NCI-H1048 (cell line): Measurements from ENCODE around the gene FRMD4A.
"Not testable (repeated sequence)": the region's sequence is repeated elsewhere in the genome, so short reads cannot be mapped to it uniquely, and the experiment has no call there.

Experiments
- DNase-seq: peaks from one replicate; lab custom pipeline; 2025; lab: John Stamatoyannopoulos, UW

Gene FRMD4A

GRCh38 chr10:13946209-13946460, 384.6 kb downstream of the FRMD4A start:
- DNase-seq, result no peak

GRCh38 chr10:13945390-13946208, 385.1 kb downstream of the FRMD4A start:
- DNase-seq, result no peak

GRCh38 chr10:13944823-13945222, 385.9 kb downstream of the FRMD4A start:
- no peak for DNase-seq

- DNase-seq, result no peak
These were observed 386.9 kb downstream of the FRMD4A start for GRCh38 chr10:13943735-13944398.

GRCh38 chr10:13942035-13942434, 388.7 kb downstream of the FRMD4A start:
- DNase-seq, result no peak

- no peak for DNase-seq
These were observed 391.3 kb downstream of the FRMD4A start for GRCh38 chr10:13939391-13939790.

- DNase-seq, result no peak
These were observed 391.8 kb downstream of the FRMD4A start for GRCh38 chr10:13938950-13939349.

GRCh38 chr10:13936826-13937225, 393.9 kb downstream of the FRMD4A start:
- no peak for DNase-seq

- DNase-seq, result no peak
These were observed 400.6 kb downstream of the FRMD4A start for GRCh38 chr10:13930120-13930519.

GRCh38 chr10:13928451-13928850, 402.3 kb downstream of the FRMD4A start:
- no peak for DNase-seq

- no peak for DNase-seq
These were observed 404.5 kb downstream of the FRMD4A start for GRCh38 chr10:13925971-13926780.

GRCh38 chr10:13924040-13924725, 406.5 kb downstream of the FRMD4A start:
- DNase-seq, result no peak

- no peak for DNase-seq
These were observed 408.1 kb downstream of the FRMD4A start for GRCh38 chr10:13922586-13922985.

GRCh38 chr10:13921941-13922340, 408.8 kb downstream of the FRMD4A start:
- no peak for DNase-seq

GRCh38 chr10:13921131-13921530, 409.6 kb downstream of the FRMD4A start:
- not testable (repeated sequence) for DNase-seq

- no peak for DNase-seq
These were observed 410.3 kb downstream of the FRMD4A start for GRCh38 chr10:13920465-13920864.

GRCh38 chr10:13920031-13920430, 410.7 kb downstream of the FRMD4A start:
- no peak for DNase-seq

GRCh38 chr10:13917791-13918190, 412.9 kb downstream of the FRMD4A start:
- DNase-seq, result no peak

GRCh38 chr10:13916384-13916947, 414.3 kb downstream of the FRMD4A start:
- no peak for DNase-seq

GRCh38 chr10:13915710-13916109, 415.0 kb downstream of the FRMD4A start:
- no peak for DNase-seq

GRCh38 chr10:13913897-13914296, 416.8 kb downstream of the FRMD4A start:
- no peak for DNase-seq
